GM08714 (cell line): ENCODE results near the gene RNF5.

ENCODE experiments used
- H3K4me3 ChIP-seq: fragments of 200-500 bp; sonication (Bioruptor generic); 2 replicates; pipeline ENCODE4 v1.5.1; 2014; ENCODE audit warnings: mild to moderate bottlenecking, low read length, inconsistent platforms
- ZNF274 ChIP-seq: IDR thresholded peaks from 2 replicates; pipeline ENCODE4 v1.6.1; 2012; ENCODE audit warnings: mild to moderate bottlenecking, low read depth, low read length

Gene RNF5

GRCh38 chr6:32216285-32216684, 38.1 kb downstream of the RNF5 start:
- H3K4me3 ChIP-seq = no peak overlapping the region
- TF ChIP-seq ZNF274 = no peak

GRCh38 chr6:32216998-32217397, 38.8 kb downstream of the RNF5 start:
- TF ChIP-seq ZNF274 = no peak
- H3K4me3 ChIP-seq = no peak overlapping the region

- no peak overlapping the region for H3K4me3 ChIP-seq
- no peak for TF ChIP-seq ZNF274
Observed at GRCh38 chr6:32218167-32218566, 40.0 kb downstream of the RNF5 start.

- TF ChIP-seq ZNF274 = no peak
- H3K4me3 ChIP-seq = no peak overlapping the region
Observed at GRCh38 chr6:32220021-32220420, 41.8 kb downstream of the RNF5 start.

- no peak for TF ChIP-seq ZNF274
- H3K4me3 ChIP-seq = no peak overlapping the region
Observed at GRCh38 chr6:32222333-32223230, 44.4 kb downstream of the RNF5 start.

GRCh38 chr6:32223258-32224235, 45.3 kb downstream of the RNF5 start, which contains the start of gene NOTCH4:
NOTCH4 (minus strand) TSS chr6:32224067; CDS start chr6:32223928, 139 bp downstream.
- TF ChIP-seq ZNF274 = no peak
- no peak within 1 kb of the TSS for H3K4me3 ChIP-seq

GRCh38 chr6:32224696-32225095, 46.5 kb downstream of the RNF5 start:
- no peak overlapping the region for H3K4me3 ChIP-seq
- no peak for TF ChIP-seq ZNF274

- H3K4me3 ChIP-seq = no peak overlapping the region
- TF ChIP-seq ZNF274 = no peak
Observed at GRCh38 chr6:32226434-32226833, 48.2 kb downstream of the RNF5 start.
